HG03457 (cell line): ENCODE measurements around the gene IFNGR1.
"Not testable (repeated sequence)": the region's sequence is repeated elsewhere in the genome, so short reads cannot be mapped to it uniquely, and the experiment has no call there.

Source experiments
- ATAC-seq: cut with Tn5 transposase; IDR thresholded peaks from one replicate; pipeline ENCODE4 v1.9.1; 2021; ENCODE audit warnings: moderate number of reproducible peaks; ENCODE audit not compliant: unreplicated experiment

The IFNGR1 gene

GRCh38 chr6:137236581-137237355 lies 17.6 kb upstream of the IFNGR1 start:
- ATAC-seq, result no peak

- ATAC-seq, result no peak
Observed at GRCh38 chr6:137235686-137236085, 16.5 kb upstream of the IFNGR1 start.

GRCh38 chr6:137233911-137234863 lies 15.0 kb upstream of the IFNGR1 start:
- no peak for ATAC-seq

GRCh38 chr6:137231895-137232294 lies 12.7 kb upstream of the IFNGR1 start:
- no peak for ATAC-seq

- no peak for ATAC-seq
Observed at GRCh38 chr6:137230956-137231555, 11.9 kb upstream of the IFNGR1 start.

GRCh38 chr6:137230547-137230946 lies 11.4 kb upstream of the IFNGR1 start:
- ATAC-seq, result no peak

GRCh38 chr6:137229075-137229759 lies 10.0 kb upstream of the IFNGR1 start:
- no peak for ATAC-seq

- no peak for ATAC-seq
Observed at GRCh38 chr6:137227871-137228302, 8.7 kb upstream of the IFNGR1 start.

- ATAC-seq, result no peak
Observed at GRCh38 chr6:137226697-137227096, 7.5 kb upstream of the IFNGR1 start.

- no peak for ATAC-seq
Observed at GRCh38 chr6:137224799-137225198, 5.6 kb upstream of the IFNGR1 start.

- no peak for ATAC-seq
Observed at GRCh38 chr6:137223370-137224131, 4.4 kb upstream of the IFNGR1 start.

GRCh38 chr6:137222381-137222780 lies 3.2 kb upstream of the IFNGR1 start:
- no peak for ATAC-seq

- no peak for ATAC-seq
Observed at GRCh38 chr6:137219664-137220252, 573 bp upstream of the IFNGR1 start.

- peak; percentile 29 for ATAC-seq
Observed at GRCh38 chr6:137218473-137218916, 690 bp downstream of the IFNGR1 start.

GRCh38 chr6:137217801-137218472 lies 1.2 kb downstream of the IFNGR1 start:
- no peak for ATAC-seq

- ATAC-seq, result no peak
Observed at GRCh38 chr6:137216875-137217553, 2.2 kb downstream of the IFNGR1 start.

- ATAC-seq, result no peak
Observed at GRCh38 chr6:137216106-137216505, 3.1 kb downstream of the IFNGR1 start.

- ATAC-seq, result not testable (repeated sequence)
Observed at GRCh38 chr6:137215630-137216029, 3.6 kb downstream of the IFNGR1 start.
